Esophagus (tissue), 2 donors: ENCODE measurements around the gene TNFRSF19. TPM values are rescaled to one million over a fixed set of nuclear protein-coding genes. Genes with fewer than 3 reads are reported as not detected.

ENCODE experiments used
- H3K27ac ChIP-seq, 2 donors: one replicate each; pipeline ENCODE4 v1.5.1; 2013; ENCODE audit warnings: low read depth in 2 of 2, mild to moderate bottlenecking in 2 of 2, inconsistent platforms in 1 of 2, low read length in 1 of 2, moderate library complexity in 1 of 2
- H3K27me3 ChIP-seq, 2 donors: one replicate each; pipeline ENCODE4 v1.6.1; 2013; ENCODE audit warnings: low read length in 2 of 2, control low read depth in 1 of 2, mild to moderate bottlenecking in 1 of 2; ENCODE audit not compliant: insufficient read depth in 2 of 2, control insufficient read depth in 1 of 2
- H3K36me3 ChIP-seq, 2 donors: one replicate each; pipeline ENCODE4 v1.6.1; 2013; ENCODE audit warnings: low read length in 1 of 2; ENCODE audit not compliant: control insufficient read depth in 2 of 2, insufficient read depth in 2 of 2
- H3K4me1 ChIP-seq, 2 donors: one replicate each; pipeline ENCODE4 v1.6.1; 2013; ENCODE audit warnings: low read length in 1 of 2; ENCODE audit not compliant: control insufficient read depth in 2 of 2, insufficient read depth in 2 of 2
- H3K4me3 ChIP-seq, 2 donors: one replicate each; pipeline ENCODE4 v1.5.1; 2013; ENCODE audit warnings: low read length in 2 of 2, mild to moderate bottlenecking in 2 of 2, low read depth in 1 of 2, moderate library complexity in 1 of 2
- H3K9me3 ChIP-seq, 2 donors: one replicate each; pipeline ENCODE4 v1.6.1; 2013; ENCODE audit warnings: mild to moderate bottlenecking in 2 of 2, low read depth in 1 of 2, low read length in 1 of 2, moderate library complexity in 1 of 2; ENCODE audit not compliant: control insufficient read depth in 2 of 2, insufficient read depth in 1 of 2
- WGBS, 2 donors: extraction: QIAGEN DNeasy Blood & Tissue Kit; methylation state at CpG; one replicate each; pipeline ENCODE4 v1.1.7; 2013; 5-methylcytosine and 5-hydroxymethylcytosine counted together
- polyA plus RNA-seq, 2 donors: library from polyadenylated mRNA; stranded (reverse); fragments of 200-250 nt; gene quantifications; one replicate each; pipeline ENCODE4 v1.2.3, GENCODE V29; 2013
- donor health status: healthy with polysubstance abuse.
- donor health status: Bipolar disorder and iron deficiency.

The TNFRSF19 gene
- polyA plus RNA-seq, 2 donors: 4.2 to 6.3 TPM

- Histone ChIP-seq H3K27ac (no peak overlapping the region), H3K9me3 (no peaks in the 10 kb centered on the region), H3K4me1 (peaks cover 2 to 8% of the 10 kb centered on the region in 2 donors), H3K27me3 (no peaks in the 10 kb centered on the region), H3K4me3 (no peak overlapping the region), H3K36me3 (peaks cover 0 to 4% of the 10 kb centered on the region in 2 donors)
- 90 to 98% methylated on average over 1 of the region's 1 CpG for WGBS, 2 donors
Observed at GRCh38 chr13:23612182-23612581, 42.0 kb downstream of the TNFRSF19 start.

- 95 to 96% methylated on average over 2 of the region's 2 CpGs for WGBS, 2 donors
Observed at GRCh38 chr13:23612731-23613130, 42.5 kb downstream of the TNFRSF19 start.

GRCh38 chr13:23613596-23613995 lies 43.4 kb downstream of the TNFRSF19 start:
- peaks cover 2 to 8% of the 10 kb centered on the region in 2 donors for H3K4me1 ChIP-seq
- H3K4me3 ChIP-seq: no peak overlapping the region
- H3K9me3 ChIP-seq: no peaks in the 10 kb centered on the region
- no peak overlapping the region for H3K27ac ChIP-seq
- peaks cover 0 to 4% of the 10 kb centered on the region in 2 donors for H3K36me3 ChIP-seq
- 87 to 89% methylated on average over 3 of the region's 3 CpGs for WGBS, 2 donors
- no peaks in the 10 kb centered on the region for H3K27me3 ChIP-seq

More at GRCh38 chr13:23612731-23613130, 42.5 kb downstream of the TNFRSF19 start:
- H3K27me3 ChIP-seq: no peaks in the 10 kb centered on the region
- H3K4me1 ChIP-seq: peaks cover 2 to 8% of the 10 kb centered on the region in 2 donors
- peaks cover 0 to 4% of the 10 kb centered on the region in 2 donors for H3K36me3 ChIP-seq
- H3K9me3 ChIP-seq: no peaks in the 10 kb centered on the region
- no peak overlapping the region for H3K4me3 ChIP-seq
- no peak overlapping the region for H3K27ac ChIP-seq

GRCh38 chr13:23615395-23616081 lies 45.3 kb downstream of the TNFRSF19 start:
- no peaks in the 10 kb centered on the region for H3K27me3 ChIP-seq
- peaks cover 2 to 5% of the 10 kb centered on the region in 2 donors for H3K4me1 ChIP-seq
- peaks cover 0 to 4% of the 10 kb centered on the region in 2 donors for H3K36me3 ChIP-seq
- no peaks in the 10 kb centered on the region for H3K9me3 ChIP-seq
- no peak overlapping the region for H3K27ac ChIP-seq
- 64 to 66% methylated on average over 15 of the region's 15 CpGs for WGBS, 2 donors
- H3K4me3 ChIP-seq: no peak overlapping the region

GRCh38 chr13:23616228-23616627 lies 46.0 kb downstream of the TNFRSF19 start:
- Histone ChIP-seq H3K36me3 (peaks cover 0 to 4% of the 10 kb centered on the region in 2 donors), H3K27me3 (no peaks in the 10 kb centered on the region), H3K9me3 (no peaks in the 10 kb centered on the region), H3K4me3 (no peak overlapping the region), H3K27ac (no peak overlapping the region), H3K4me1 (peaks cover 1 to 2% of the 10 kb centered on the region in 2 donors)
- WGBS, 2 donors: 81% methylated on average over 2 of the region's 2 CpGs

- no peaks in the 10 kb centered on the region for H3K27me3 ChIP-seq
- no peak overlapping the region for H3K27ac ChIP-seq
- no peaks in the 10 kb centered on the region for H3K9me3 ChIP-seq
- WGBS, 2 donors: 43 to 44% methylated on average over 3 of the region's 3 CpGs
- no peak overlapping the region for H3K4me3 ChIP-seq
- peaks cover 0 to 2% of the 10 kb centered on the region in 2 donors for H3K4me1 ChIP-seq
- peaks cover 0 to 4% of the 10 kb centered on the region in 2 donors for H3K36me3 ChIP-seq
Observed at GRCh38 chr13:23617551-23618024, 47.4 kb downstream of the TNFRSF19 start.

GRCh38 chr13:23618341-23618740 lies 48.1 kb downstream of the TNFRSF19 start:
- WGBS, 2 donors: 77 to 80% methylated on average over 8 of the region's 8 CpGs
- no peaks in the 10 kb centered on the region for H3K9me3 ChIP-seq
- H3K4me3 ChIP-seq: no peak overlapping the region
- no peaks in the 10 kb centered on the region for H3K27me3 ChIP-seq
- peaks cover 0 to 2% of the 10 kb centered on the region in 2 donors for H3K4me1 ChIP-seq
- peaks cover 0 to 4% of the 10 kb centered on the region in 2 donors for H3K36me3 ChIP-seq
- no peak overlapping the region for H3K27ac ChIP-seq

GRCh38 chr13:23619068-23619855 lies 49.0 kb downstream of the TNFRSF19 start:
- H3K4me3 ChIP-seq: no peak overlapping the region
- H3K27me3 ChIP-seq: no peaks in the 10 kb centered on the region
- no peaks in the 10 kb centered on the region for H3K9me3 ChIP-seq
- no peak overlapping the region for H3K27ac ChIP-seq
- peaks cover 0 to 4% of the 10 kb centered on the region in 2 donors for H3K36me3 ChIP-seq
- H3K4me1 ChIP-seq: peaks cover 0 to 2% of the 10 kb centered on the region in 2 donors
- 83 to 87% methylated on average over 5 of the region's 5 CpGs for WGBS, 2 donors

- 84 to 92% methylated on average over 5 of the region's 5 CpGs for WGBS, 2 donors
- Histone ChIP-seq H3K27ac (no peak overlapping the region), H3K4me1 (peaks cover 0 to 2% of the 10 kb centered on the region in 2 donors), H3K27me3 (no peaks in the 10 kb centered on the region), H3K36me3 (peaks cover 0 to 4% of the 10 kb centered on the region in 2 donors), H3K4me3 (no peak overlapping the region), H3K9me3 (no peaks in the 10 kb centered on the region)
Observed at GRCh38 chr13:23620211-23620610, 50.0 kb downstream of the TNFRSF19 start.
